ENCODE results near the gene AGBL1.

AGBL1 gene

GRCh38 chr15:86284635-86285034 lies 205.0 kb downstream of the AGBL1 start:
- TF ChIP-seq CTCF (IDR thresholded peaks at IDR 0.05; ENCODE audit: low read depth, low read length): no peak
- H3K4me3 ChIP-seq (ENCODE audit: low read depth, low read length): no peak overlapping the region

- H3K4me3 ChIP-seq (ENCODE audit: low read depth, low read length): no peak overlapping the region
- TF ChIP-seq CTCF (IDR thresholded peaks at IDR 0.05; ENCODE audit: low read depth, low read length): no peak
Observed at GRCh38 chr15:86295511-86295910, 215.8 kb downstream of the AGBL1 start.

GRCh38 chr15:86296769-86297168 lies 217.1 kb downstream of the AGBL1 start:
- no peak overlapping the region for H3K4me3 ChIP-seq (ENCODE audit: low read depth, low read length)
- TF ChIP-seq CTCF (IDR thresholded peaks at IDR 0.05; ENCODE audit: low read depth, low read length): no peak

- H3K4me3 ChIP-seq (ENCODE audit: low read depth, low read length): no peak overlapping the region
- TF ChIP-seq CTCF (IDR thresholded peaks at IDR 0.05; ENCODE audit: low read depth, low read length): no peak
Observed at GRCh38 chr15:86300390-86301125, 220.9 kb downstream of the AGBL1 start.

GRCh38 chr15:86311568-86312280 lies 232.1 kb downstream of the AGBL1 start:
- no peak overlapping the region for H3K4me3 ChIP-seq (ENCODE audit: low read depth, low read length)
- TF ChIP-seq CTCF (IDR thresholded peaks at IDR 0.05; ENCODE audit: low read depth, low read length): no peak

- no peak for TF ChIP-seq CTCF (IDR thresholded peaks at IDR 0.05; ENCODE audit: low read depth, low read length)
- H3K4me3 ChIP-seq (ENCODE audit: low read depth, low read length): no peak overlapping the region
Observed at GRCh38 chr15:86312486-86312885, 232.8 kb downstream of the AGBL1 start.

- no peak overlapping the region for H3K4me3 ChIP-seq (ENCODE audit: low read depth, low read length)
- TF ChIP-seq CTCF (IDR thresholded peaks at IDR 0.05; ENCODE audit: low read depth, low read length): no peak
Observed at GRCh38 chr15:86316216-86316615, 236.5 kb downstream of the AGBL1 start.

Data from WI38 (cell line).